H4 (cell line): ENCODE data around the gene MYO9B. TPM values are rescaled to one million over a fixed set of nuclear protein-coding genes. Genes with fewer than 3 reads are reported as not detected.

Experiments
- DNase-seq: peaks from one replicate; pipeline ENCODE4 v3.0.0-alpha.2; 2015; ENCODE audit warnings: low spot score
- total RNA-seq: library from RNA; depleted of rRNA; stranded (reverse); fragments of >200 nt; shearing (Covaris generic); gene quantifications from 2 replicates; pipeline ENCODE4 v1.2.3, GENCODE V29; 2014

The MYO9B gene
- total RNA-seq, 1 experiment from 2014 or later, result 21.0 TPM

DNA sequence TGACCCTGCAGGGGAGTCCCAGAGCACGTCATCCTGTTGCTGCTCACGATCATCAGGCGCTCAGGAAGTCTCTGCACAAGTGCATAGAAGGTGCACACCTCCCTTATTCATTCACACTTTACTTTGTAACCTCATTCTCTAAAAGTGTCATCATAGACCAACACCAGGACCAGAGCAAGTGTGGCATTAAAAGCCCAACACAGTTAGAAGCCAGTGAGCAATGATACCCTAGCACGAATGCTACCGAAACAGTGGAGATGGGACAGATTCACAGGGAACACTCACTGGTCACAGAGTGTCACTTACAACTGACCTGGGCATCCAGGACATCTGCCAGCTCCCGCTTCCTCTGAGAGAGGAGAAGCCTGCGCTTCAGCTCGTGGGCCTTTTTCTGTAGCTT lies 17.3 kb upstream of the MYO9B start:
- DNase-seq, result no peak

DNA sequence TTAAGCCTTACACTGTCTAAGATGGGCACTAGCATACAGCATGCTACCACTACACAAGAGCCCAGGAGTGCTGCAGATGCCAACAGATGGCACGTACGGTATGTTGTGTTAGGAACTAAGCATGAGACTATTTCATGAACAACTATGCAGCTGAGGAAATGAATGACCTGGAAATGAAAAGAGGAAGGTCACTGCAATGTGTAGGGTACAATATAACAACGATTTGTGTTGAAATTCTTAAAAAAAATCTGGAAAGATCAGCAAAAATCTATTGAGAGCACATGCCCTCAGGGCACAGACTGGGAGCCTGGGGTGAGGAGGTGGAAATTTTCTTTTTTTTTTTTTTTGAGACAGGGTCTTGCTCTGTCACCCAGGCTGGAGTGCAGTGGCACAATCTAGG lies 14.8 kb upstream of the MYO9B start:
- DNase-seq, result no peak

DNA sequence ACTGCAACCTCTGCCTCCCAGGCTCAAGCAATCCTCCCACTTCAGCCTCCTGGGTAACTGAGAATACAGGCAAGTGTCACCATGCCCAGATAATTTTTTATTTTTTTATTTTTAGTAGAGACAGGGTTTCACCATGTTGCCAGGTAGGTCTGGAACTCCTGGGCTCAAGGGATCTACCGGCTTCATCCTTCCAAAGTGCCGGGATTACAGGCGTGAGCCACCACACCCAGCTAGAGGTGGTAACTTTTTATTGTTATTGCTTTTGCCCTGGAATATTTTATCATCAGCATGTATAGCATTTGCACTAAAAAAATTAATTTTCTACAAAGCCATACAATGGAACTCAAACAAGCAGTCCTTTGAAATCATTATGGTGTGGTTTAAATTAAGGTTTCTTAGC lies 14.4 kb upstream of the MYO9B start:
- DNase-seq, result no peak

DNA sequence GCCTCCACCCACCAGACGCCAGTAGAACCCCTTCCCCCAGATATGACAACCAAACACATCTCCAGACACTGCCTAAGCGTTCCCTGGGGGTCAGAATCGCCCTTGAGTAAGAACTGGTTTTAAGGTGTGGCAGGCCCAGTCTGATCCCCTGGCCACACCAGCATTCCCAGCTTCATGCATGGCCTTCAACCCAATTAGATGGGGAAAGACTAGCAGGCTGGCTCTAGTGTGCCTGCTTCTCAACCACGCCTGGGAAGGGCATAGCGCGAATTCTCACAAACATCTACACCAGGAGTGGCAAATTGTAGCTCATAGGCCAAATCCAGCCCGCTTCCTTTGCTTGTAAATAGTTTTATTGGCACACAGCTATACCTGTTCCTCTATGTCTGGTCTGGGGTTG lies 13.9 kb upstream of the MYO9B start:
- DNase-seq, result no peak

DNA sequence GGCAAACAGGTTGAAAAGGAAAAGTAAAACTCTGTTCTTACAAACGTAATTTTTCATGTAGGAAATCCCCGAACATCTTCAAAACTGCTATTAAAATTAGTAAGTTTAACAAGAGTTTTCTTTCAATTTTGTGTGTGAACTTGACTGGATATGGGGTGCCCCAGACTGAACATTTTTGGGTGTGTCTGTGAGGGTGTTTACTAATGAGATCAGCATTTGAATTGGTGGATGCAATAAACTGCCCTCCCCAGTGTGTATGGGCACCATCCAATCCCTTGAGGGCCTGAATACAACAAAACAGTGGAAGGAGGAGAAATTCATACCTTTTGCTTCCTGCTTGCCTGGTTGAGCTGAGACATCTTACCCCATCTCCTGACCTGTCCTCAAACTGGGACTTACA lies 12.1 kb upstream of the MYO9B start:
- no peak for DNase-seq

DNA sequence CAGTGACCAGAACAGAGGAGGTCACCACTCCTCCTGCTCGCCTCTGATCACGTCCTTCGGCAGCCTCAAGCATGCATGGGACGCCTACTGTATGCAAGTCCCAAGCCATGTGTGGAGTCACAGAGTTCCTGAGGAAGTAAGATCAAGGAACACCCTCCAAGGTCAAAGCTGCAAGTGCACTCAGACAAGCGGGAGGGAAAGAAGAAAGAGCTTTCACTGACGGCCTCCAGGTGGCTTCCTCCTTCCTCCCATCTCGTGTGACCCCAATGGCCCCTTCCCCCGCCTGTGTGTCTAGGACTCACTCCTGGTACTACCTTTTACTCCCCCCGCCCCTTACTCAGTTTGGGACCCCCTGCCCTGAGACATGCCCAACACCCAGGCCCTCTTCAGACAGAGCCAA lies 6.4 kb upstream of the MYO9B start:
- no peak for DNase-seq

DNA sequence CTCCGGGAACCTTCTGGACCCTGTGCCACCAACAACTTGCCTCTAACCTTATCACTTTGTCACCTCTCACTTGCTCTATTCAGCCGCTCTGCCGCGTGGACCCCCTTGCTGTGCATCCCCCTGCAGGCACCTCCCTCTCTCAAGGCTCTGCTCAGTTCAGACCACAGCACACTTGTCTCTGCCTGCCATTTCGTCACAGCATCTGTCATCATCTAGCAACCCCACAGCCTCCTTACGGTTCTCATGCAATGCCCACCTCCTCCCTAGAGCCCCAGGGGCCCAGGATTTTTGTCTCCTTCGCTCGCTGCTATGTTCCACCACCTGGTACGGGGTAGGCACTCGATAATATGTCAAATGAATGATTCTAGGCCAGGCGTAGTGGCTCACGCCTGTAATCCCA lies 5.2 kb upstream of the MYO9B start:
- DNase-seq, result no peak

DNA sequence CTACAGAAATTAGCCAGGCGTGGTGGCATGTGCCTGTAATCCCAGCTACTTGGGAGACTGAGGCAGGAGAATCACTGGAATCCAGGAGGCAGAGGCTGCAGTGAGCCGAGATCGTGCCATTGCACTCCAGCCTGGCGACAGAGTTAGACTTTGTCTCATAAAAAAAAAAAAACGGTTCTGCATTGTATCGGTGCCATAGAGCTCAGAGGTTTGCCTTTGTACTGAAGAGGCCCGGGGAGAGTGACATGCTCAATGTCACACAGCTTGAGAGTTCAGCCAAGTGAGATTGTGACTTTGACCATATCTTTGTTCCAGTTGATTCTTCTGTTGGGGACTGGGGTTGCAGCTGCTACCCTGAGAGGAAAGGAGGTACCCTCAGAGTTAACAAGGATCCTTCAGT lies 4.7 kb upstream of the MYO9B start:
- DNase-seq, result no peak

DNA sequence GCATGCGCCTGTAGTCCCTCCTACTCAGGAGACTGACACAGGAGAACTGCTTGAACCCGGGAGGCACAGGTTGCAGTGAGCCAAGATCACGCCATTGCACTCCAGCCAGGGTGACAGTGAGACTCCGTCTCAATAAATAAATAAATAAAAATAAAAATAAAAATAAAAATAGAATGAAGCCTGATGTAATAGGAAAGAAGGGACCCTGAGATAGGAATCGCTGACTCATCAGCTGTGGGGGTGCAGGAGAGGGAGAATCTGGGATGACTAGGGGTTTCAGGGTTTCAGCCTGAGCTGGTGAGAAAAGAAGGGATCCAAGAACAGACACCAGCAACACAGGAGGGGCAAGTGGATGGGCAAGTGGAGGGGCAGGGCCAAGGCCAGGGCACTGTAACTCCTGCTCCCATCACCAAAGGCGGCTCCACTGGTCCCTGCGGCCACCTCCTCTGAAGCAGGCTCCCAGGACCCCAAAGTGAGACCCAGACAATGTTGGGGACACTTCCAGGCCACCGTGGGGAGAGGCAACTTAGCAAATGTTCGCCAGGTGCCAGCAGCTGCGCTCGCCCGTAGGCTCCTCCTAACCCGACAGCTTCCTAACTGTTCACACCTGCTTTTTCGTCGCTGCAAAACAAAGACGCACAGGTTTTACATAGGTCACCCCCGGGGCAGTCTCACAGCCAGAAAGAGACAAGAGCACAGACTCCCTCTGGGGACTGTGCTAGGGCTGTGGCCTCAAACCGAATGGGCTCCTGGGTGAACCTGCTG lies 1.5 kb upstream of the MYO9B start:
- no peak for DNase-seq

DNA sequence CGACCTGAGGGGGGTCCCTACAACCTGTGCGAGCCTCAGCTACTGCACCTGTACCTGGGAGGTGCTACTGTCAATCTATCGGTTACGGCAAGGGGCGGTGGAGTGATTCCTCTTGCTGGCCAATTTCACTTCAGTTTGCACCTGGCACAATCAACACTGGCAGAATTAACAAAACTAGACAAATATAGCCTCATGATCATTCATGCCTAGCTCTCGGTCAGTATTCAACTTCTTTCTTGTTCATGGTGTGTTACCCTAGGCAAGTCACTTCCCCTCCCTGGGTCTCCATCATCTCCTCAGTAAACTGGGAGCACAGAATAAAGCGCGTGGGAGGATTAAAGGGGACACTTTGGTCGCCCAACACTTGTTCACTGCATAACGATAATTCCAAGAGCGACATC lies 943 bp upstream of the MYO9B start:
- DNase-seq, result no peak

DNA sequence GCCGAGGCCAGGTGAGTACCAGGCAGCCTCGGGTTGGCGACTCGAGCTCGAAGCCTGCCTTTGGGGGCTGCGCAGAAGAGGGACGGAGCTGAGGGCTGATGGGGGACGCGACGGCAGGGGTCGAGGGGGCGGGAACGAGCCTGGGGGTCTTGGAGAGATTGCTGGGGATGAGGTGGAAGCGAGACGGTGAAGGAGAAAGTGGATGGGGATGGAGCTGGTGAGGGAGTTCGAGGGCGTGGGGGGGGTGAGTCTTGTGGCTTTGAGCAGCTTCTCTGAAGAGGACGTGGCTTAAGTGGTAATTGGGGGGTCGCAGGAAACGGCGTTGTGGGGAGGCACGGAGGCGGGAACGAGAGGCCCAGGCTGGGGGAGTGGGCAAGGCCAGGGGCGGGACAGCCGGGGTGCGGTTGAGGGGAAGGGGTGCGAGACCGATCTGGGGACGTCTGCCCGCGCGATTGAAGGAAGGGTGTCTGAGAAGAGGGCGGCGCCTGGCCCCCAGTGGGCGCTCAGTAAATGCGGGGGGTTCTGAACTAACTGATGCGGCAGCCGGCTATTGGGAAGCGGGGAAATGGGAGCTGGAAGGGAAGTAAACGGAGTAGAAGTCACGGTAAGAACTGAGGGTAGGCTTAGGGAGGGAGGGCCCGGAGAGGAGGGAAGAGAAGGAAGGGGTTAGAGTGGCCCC lies 426 bp downstream of the MYO9B start:
- no peak for DNase-seq

DNA sequence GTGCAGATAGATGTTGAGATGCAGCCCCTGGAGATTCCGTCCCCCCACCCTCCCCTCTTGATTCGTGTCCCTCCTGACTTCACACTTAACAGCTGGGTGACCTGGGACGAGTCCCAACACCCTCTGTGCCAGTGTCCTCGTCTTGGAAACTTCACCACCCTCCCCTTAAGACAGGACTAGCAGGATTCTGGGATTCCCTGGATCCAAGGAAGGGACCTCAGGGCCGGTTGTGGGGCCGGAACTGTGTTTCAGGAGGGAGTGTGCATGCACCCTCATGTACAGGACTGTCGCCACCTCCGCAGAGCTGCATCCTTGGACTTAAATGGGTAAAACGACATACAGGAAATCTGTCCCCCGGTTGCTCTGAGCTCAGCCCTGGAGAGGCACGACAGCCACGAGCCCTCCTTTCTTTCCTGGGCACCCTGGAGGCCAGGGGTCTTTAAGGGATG lies 990 bp downstream of the MYO9B start:
- no peak for DNase-seq

DNA sequence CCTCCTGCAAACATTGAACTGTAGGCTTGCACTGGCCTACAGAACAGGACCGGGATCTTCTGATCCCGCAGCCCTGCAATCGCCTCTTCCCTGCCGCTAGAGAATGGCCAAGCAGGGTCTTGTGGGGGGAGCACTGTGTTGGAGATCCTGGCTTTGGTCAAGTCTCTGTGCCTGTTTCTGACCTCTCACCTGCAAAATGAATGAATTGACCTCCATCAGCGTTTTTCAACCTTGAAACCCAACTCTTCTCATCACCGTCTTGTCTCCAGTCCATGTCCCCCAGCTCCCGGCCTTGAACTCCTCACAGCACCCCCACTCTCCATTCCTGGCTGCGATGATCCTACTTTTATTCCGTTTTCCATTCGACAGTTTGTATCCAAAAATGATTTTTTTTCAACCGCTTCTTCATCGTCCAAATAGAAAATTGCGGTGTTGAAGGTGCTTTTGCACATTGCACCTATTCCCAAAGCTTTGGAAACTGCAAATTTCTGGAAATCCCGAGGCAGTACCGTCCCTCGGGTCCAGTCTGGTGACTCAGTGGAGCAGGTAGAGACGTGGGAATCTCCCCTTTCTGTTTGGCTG lies 2.0 kb downstream of the MYO9B start:
- DNase-seq, result no peak

DNA sequence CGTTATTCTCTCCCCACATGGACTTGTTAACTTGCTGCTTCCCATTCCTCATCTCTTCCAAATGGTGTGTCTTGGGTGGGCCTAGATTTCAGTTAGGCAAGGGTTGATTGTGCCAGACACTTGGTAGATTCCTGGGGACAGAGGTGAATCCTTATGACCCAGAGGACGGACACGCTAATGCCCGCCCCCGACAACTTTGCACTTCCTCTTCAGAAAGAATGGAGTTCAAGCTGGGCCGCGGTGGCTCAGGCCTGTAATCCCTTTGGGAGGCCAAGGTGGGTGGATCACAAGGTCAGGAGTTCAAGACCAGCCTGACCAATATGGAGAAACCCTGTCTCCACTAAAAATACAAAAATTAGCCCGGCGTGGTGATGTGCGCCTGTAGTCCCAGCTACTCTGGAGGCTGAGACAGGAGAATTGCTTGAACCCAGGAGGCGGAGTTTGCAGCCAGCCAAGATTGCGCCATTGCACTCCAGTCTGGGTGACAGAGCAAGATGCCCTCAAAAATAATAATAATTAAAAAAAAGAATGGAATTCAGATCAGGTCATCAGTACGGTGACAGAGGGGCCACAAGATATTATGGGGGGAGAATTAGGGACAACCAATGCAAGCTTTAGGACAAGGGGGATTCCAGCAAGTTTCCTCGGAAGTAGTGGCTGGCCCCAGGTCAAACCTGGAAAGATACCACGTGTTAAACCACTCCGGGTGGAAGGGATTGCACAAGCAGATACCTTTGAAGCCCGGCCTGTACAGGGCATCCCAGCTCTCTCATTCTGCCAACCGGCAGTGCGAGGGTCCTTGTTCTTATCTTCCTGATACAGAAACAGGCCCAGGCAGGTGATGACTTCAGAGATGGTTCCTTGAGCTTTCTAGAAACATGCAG lies 2.7 kb downstream of the MYO9B start:
- DNase-seq, result no peak

DNA sequence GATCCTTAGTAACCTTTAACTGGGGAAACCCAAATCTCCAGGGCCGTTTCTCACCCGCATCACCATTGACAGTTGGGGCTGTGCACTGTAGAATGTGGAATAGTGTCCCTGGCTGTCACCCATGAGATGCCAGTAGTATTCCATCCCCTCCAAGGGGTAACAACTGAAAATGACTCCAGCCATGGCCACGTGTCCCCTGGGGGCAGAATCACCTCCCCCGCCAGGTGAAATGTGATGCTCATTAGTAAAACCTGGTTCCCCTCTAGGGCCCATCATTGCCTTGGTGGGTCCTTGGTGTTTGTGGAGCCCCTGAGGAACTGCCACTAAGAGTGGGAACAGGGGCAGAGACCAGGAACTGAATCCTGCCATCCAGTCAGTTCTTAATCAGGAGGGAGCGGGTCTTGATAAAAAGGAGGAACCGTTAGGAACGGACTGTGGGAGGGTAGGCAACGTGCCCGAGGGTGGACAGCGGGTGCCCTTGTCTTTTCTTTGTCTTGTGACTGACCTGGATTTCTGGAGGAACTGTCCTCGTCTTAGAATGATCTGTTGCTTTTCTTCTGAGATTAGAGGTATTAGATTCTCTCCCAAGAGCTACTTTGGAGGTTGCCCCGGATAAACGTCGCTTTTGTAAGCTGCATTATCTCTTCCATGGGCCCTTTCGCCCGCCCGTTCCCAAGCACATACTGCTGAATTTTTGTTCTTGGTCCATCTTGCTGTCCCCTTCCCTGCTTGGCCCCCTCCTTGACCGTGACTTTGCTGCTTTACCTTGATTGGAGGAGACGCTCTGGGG lies 3.5 kb downstream of the MYO9B start:
- DNase-seq, result no peak

DNA sequence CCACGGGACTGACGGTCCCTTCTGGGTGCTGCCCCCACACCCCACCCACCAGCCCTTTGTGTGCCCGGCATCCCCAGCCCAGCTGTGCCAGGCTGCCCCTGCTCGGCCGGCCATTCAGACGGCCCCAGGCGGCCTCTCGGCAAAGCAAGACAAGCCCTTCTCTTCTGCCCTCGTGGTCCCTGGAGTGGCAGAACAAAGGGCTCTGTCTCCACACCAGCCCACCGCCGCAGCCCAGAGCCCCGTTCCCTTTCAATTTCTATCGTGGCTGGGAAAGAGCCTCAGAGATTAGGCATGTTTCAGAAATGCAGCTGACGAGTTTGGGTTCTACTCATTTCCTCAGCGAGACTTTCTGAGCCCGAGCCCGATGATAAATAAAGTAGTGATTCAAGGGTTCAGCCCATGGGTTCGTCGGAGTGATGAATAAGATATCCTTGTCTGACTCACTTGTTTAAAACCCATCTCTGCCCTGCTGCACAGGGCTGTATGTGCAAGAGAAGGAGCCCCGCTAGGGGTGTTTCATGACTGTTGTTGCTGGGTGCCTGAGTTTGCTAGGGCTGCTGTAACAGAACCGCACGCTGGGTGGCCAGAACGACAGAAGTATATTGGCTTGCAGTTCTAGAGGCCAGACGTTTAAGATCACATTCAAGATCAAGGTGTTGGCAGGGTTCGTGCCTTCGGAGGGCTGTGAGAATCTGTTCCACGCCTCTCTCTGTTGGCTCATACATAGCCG lies 4.3 kb downstream of the MYO9B start:
- DNase-seq, result peak; percentile 95

DNA sequence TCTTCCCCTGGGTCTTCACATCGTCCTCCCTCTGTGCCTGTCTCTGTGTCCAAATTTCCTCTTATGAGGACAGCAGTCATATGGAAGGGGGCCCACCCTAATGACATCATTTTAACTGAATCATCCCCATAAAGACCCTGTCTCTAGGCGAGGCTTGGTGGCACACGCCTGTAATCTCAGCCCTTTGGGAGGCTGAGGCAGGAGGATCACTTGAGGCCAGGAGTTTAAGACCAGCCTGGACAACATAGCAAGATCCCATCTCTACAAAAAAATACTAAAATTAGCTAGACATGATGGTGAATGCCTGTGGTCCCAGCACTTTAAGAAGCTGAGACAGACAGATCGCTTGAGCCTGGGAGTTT lies 4.8 kb downstream of the MYO9B start:
- DNase-seq, result no peak

DNA sequence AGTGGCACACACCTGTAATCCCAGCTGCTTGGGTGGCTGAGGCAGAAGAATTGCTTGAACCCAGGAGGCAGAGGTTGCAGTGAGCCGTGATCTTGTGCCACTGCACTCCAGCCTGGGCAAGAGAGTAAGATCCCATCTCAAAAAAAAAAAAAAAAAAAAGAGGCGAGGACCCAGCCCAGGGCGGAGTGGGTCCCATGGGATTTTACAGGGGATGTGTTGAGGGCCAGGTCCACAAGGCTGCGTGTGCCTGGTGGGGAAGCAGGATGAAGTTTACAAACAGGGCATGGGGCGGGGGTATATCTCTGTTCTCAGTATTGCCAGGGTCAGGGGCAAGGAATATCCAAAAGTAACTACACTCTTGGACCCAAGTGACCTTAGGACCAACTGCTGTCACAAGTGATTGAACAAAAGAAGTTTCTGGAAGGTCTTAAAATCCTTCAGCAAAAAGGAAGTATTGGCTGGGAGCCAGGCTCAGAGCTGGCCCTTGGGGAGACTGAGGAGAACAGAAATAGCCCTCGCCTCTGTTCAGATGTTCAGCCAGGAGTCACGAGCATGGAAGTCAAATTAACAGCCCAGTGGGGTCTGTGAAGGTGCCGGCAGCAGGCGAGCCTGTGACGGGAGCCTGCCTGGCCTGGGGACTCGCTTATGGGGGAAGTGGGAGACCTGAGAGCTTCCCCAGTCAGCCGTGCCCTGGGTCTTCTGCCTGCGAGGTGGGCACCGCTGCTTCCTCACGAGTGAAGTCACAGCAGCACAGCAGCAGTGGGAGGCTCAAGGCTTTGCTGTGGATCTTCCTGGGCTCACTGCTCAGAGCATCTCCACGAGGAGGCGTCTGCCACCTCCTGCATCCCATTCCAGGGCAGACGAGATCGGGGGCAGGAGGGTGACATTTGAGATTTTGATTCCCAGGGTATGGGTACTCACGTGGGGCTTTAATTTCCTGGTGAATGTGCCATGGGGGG lies 6.4 kb downstream of the MYO9B start:
- no peak for DNase-seq

DNA sequence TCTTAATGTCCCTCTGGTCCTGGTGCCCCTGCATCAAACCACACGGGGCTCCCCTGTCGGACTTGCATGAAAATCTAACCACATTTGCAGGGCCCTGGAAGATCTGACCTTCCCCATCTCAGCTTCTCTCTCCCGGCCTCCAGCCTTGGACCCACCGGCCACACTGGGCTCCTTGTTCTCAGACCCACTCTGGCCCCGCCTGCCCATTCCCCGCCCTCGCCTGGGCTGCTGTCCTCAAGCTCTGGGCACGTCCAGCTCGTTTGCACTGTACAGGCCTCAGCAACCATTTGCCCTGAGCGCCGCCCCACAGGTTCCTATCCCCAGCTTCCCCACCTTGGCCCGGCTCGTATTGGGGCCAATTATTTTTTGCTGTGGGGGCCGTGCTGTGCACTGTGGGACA lies 10.5 kb downstream of the MYO9B start:
- no peak for DNase-seq

DNA sequence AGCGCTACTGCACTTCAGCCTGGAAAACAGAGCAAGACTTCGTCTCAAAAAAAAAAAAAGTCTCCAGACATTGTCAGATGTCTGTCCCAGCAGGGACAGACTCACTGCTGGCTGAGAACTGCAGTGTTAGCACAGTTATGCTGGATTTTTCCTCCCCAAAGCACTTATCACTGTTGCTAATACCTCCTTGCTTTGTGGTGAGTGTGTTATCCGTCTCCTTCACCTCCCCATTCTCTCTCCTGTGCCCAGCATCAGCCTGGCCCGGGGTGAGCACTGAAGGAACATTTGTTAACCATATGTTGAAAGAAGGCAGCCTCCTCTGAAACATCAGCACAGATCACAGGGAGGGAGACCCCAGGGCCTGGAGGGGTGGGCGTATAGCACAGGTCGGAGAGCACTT lies 11.3 kb downstream of the MYO9B start:
- DNase-seq, result no peak
